Parathyroid adenoma (tissue), 2 donors: Measurements from ENCODE around the gene GAN.

Experiments used
- H2AFZ ChIP-seq: fragments of 300-600 bp; sonication (generic); one replicate; pipeline ENCODE4 v1.7.0; 2017; ENCODE audit warnings: antibody characterized with exemption, mild to moderate bottlenecking
- H3K27ac ChIP-seq: fragments of 300-600 bp; sonication (generic); one replicate; pipeline ENCODE4 v1.7.0; 2017
- H3K27me3 ChIP-seq: fragments of 300-600 bp; sonication (generic); one replicate; pipeline ENCODE4 v1.7.0; 2017; ENCODE audit warnings: low read length; ENCODE audit not compliant: control insufficient read depth, insufficient read depth
- H3K36me3 ChIP-seq: fragments of 300-600 bp; sonication (generic); one replicate; pipeline ENCODE4 v1.7.0; 2017; ENCODE audit warnings: low read length; ENCODE audit not compliant: control insufficient read depth, insufficient read depth
- H3K4me1 ChIP-seq: fragments of 300-600 bp; sonication (generic); one replicate; pipeline ENCODE4 v1.7.0; 2017; ENCODE audit warnings: control low read depth
- H3K4me2 ChIP-seq: fragments of 300-600 bp; sonication (generic); one replicate; pipeline ENCODE4 v1.7.0; 2017; ENCODE audit warnings: low read length
- H3K4me3 ChIP-seq: fragments of 300-600 bp; sonication (generic); one replicate; pipeline ENCODE4 v1.7.0; 2017; ENCODE audit warnings: low read depth, low read length
- H3K79me2 ChIP-seq: fragments of 300-600 bp; sonication (generic); one replicate; pipeline ENCODE4 v1.7.0; 2017; ENCODE audit warnings: control low read depth
- H3K9ac ChIP-seq: fragments of 300-600 bp; sonication (generic); one replicate; pipeline ENCODE4 v1.7.0; 2017; ENCODE audit warnings: mild to moderate bottlenecking
- H3K9me3 ChIP-seq: fragments of 300-600 bp; sonication (generic); one replicate; pipeline ENCODE4 v1.7.0; 2017; ENCODE audit warnings: low read length; ENCODE audit not compliant: control insufficient read depth
- CTCF ChIP-seq: fragments of 300-600 bp; sonication (generic); IDR thresholded peaks from one replicate; pipeline ENCODE4 v1.7.0; 2017; ENCODE audit warnings: antibody characterized with exemption, mild to moderate bottlenecking
- donor health status: primary hyperparathyroidism.

GAN gene

GRCh38 chr16:81388357-81388756 lies 73.6 kb downstream of the GAN start:
- Histone ChIP-seq H3K27ac (no peak overlapping the region), H3K9ac (no peak overlapping the region), H3K27me3 (no peaks in the 10 kb centered on the region), H3K4me3 (no peak overlapping the region), H2AFZ (no peak overlapping the region), H3K4me2 (no peak overlapping the region), H3K9me3 (no peaks in the 10 kb centered on the region), H3K36me3 (no peaks in the 10 kb centered on the region), H3K4me1 (no peaks in the 10 kb centered on the region), H3K79me2 (no peaks in the 10 kb centered on the region)
- no peak for TF ChIP-seq CTCF

- Histone ChIP-seq H3K4me2 (no peak overlapping the region), H3K27me3 (no peaks in the 10 kb centered on the region), H2AFZ (no peak overlapping the region), H3K9ac (no peak overlapping the region), H3K4me1 (no peaks in the 10 kb centered on the region), H3K79me2 (no peaks in the 10 kb centered on the region), H3K4me3 (no peak overlapping the region), H3K9me3 (no peaks in the 10 kb centered on the region), H3K27ac (no peak overlapping the region), H3K36me3 (no peaks in the 10 kb centered on the region)
- TF ChIP-seq CTCF, result no peak
Observed at GRCh38 chr16:81390840-81391239, 76.1 kb downstream of the GAN start.

- no peak for TF ChIP-seq CTCF
- Histone ChIP-seq H2AFZ (no peak overlapping the region), H3K4me1 (no peaks in the 10 kb centered on the region), H3K36me3 (no peaks in the 10 kb centered on the region), H3K4me2 (no peak overlapping the region), H3K27ac (no peak overlapping the region), H3K9me3 (no peaks in the 10 kb centered on the region), H3K9ac (no peak overlapping the region), H3K4me3 (no peak overlapping the region), H3K79me2 (no peaks in the 10 kb centered on the region), H3K27me3 (no peaks in the 10 kb centered on the region)
Observed at GRCh38 chr16:81392011-81392410, 77.2 kb downstream of the GAN start.

GRCh38 chr16:81394416-81394815 lies 79.7 kb downstream of the GAN start:
- TF ChIP-seq CTCF, result no peak
- H3K9ac ChIP-seq, result no peak overlapping the region
- H3K4me2 ChIP-seq, result no peak overlapping the region
- H3K9me3 ChIP-seq, result no peaks in the 10 kb centered on the region
- H3K4me1 ChIP-seq, result no peaks in the 10 kb centered on the region
- no peaks in the 10 kb centered on the region for H3K36me3 ChIP-seq
- H3K27me3 ChIP-seq, result no peaks in the 10 kb centered on the region
- no peak overlapping the region for H3K4me3 ChIP-seq
- no peak overlapping the region for H2AFZ ChIP-seq
- no peaks in the 10 kb centered on the region for H3K79me2 ChIP-seq
- no peak overlapping the region for H3K27ac ChIP-seq

GRCh38 chr16:81394966-81395655 lies 80.3 kb downstream of the GAN start:
- Histone ChIP-seq H3K4me2 (no peak overlapping the region), H3K36me3 (no peaks in the 10 kb centered on the region), H3K27me3 (no peaks in the 10 kb centered on the region), H3K4me3 (no peak overlapping the region), H3K9ac (no peak overlapping the region), H3K4me1 (no peaks in the 10 kb centered on the region), H2AFZ (no peak overlapping the region), H3K9me3 (no peaks in the 10 kb centered on the region), H3K79me2 (no peaks in the 10 kb centered on the region), H3K27ac (no peak overlapping the region)
- TF ChIP-seq CTCF, result no peak
